ENCODE data around the gene TAX1BP3. TPM values are rescaled to one million over a fixed set of nuclear protein-coding genes. Genes with fewer than 3 reads are reported as not detected.
A peak's percentile ranks its signal among the peaks of the same experiment; 100 is the strongest.

TAX1BP3 gene
- total and polyA plus RNA-seq, 7 experiments from 2014 or later = 10.5 to 34.0 (median 13.3) TPM

DNA sequence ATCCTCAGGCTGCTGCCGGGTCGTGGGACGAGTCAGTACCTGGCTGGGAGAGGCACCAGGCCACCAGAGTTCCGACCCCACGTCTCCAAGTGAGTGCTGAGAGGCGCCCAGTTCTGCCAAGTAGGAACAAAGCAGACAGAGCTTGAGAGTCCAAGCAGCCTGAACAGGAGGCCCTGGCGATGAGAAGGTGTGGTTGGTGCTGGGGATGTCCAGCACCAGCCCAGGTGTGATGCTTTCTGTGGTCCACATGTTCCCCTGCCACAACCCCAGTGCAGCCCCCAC, 10.8 kb downstream of the TAX1BP3 start:
- Mint-ChIP-seq H3K4me1 (no peaks in the 10 kb centered on the region), H3K4me3 (no peak overlapping the region), H3K27me3 (no peaks in the 10 kb centered on the region), H3K9me3 (no peaks in the 10 kb centered on the region), H3K36me3 (peaks cover 0 to 3% (median 0%) of the 10 kb centered on the region in 5 donors), H3K27ac (no peak overlapping the region)
- ATAC-seq (no peak), DNase-seq (no peak)
- Histone ChIP-seq H3K4me3 (ENCODE audit: low read length) (no peak overlapping the region), H3K9me3 (ENCODE audit: control insufficient read depth in 2 of 3, low read length in 3 of 3) (no peaks in the 10 kb centered on the region), H3K27ac (ENCODE audit: low read depth, low read length) (no peak overlapping the region), H3K27me3 (ENCODE audit: control insufficient read depth in 2 of 2, insufficient read depth in 2 of 2, low read length in 2 of 2) (no peaks in the 10 kb centered on the region), H3K4me1 (ENCODE audit: control insufficient read depth in 2 of 2, insufficient read depth in 2 of 2, low read length in 2 of 2) (no peaks in the 10 kb centered on the region), H3K36me3 (ENCODE audit: control insufficient read depth in 2 of 3, insufficient read depth in 3 of 3, low read length in 3 of 3) (no peaks in the 10 kb centered on the region)
- POLR2A ChIA-PET = no interaction called here
- intact Hi-C loops (cut with micrococcal nuclease) = no loop called here
- CTCF ChIA-PET = no interaction called here

DNA sequence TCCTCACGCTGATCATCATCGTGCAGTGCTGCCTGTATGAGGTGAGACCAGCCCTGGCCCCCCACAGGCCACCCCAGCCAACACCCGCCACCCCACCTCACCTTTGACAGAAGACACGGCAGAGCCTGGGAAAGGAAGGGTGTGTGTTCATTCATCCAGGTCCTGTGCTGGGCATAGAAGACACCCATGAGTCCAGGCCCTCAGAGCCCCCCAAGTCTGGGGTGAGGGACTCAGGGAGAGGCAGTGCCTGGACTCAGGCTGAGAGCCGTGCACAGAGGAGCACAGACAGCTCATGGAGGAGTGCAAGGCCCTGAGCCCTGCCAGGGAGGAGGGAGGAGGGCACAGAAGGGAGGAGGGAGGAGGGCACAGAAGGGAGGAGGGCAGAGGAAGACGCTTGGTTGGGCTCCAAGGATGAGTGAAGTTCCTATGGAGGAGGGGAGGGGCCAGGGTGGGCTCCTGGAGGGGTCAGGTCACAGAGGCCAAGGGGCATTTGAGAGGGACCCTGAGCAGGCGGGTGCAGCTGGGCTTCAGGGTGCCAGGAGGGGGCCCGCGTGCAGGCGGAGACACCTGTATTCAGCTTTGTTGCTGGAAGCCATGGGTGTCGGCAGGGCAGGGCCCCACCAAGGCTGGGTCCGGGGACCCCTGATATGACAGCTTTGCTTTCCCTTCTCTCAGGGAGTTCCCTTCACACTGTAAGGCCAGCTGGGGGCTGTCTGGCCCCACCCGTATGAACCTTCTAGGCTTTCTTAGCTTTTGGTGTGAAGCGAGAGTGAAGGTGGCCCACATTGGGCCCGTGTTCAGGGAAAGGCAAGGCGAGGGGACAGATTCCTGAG, 11.4 kb downstream of the TAX1BP3 start:
- intact Hi-C loops (cut with micrococcal nuclease) = no loop called here
- Mint-ChIP-seq H3K27ac (no peak overlapping the region), H3K9me3 (no peaks in the 10 kb centered on the region), H3K27me3 (no peaks in the 10 kb centered on the region), H3K4me3 (no peak overlapping the region), H3K36me3 (peaks cover 0 to 3% (median 0%) of the 10 kb centered on the region in 5 donors), H3K4me1 (no peaks in the 10 kb centered on the region)
- H3K27ac ChIP-seq (ENCODE audit: low read depth, low read length) = no peak overlapping the region
- ATAC-seq (no peak), DNase-seq (no peak)
- no peak overlapping the region for H3K4me3 ChIP-seq (ENCODE audit: low read length)
- ChIA-PET CTCF (no interaction called here), POLR2A (no interaction called here)
- no peaks in the 10 kb centered on the region for H3K27me3 ChIP-seq (ENCODE audit: control insufficient read depth in 2 of 2, insufficient read depth in 2 of 2, low read length in 2 of 2)
- no peaks in the 10 kb centered on the region for H3K4me1 ChIP-seq (ENCODE audit: control insufficient read depth in 2 of 2, insufficient read depth in 2 of 2, low read length in 2 of 2)
- H3K36me3 ChIP-seq (ENCODE audit: control insufficient read depth in 2 of 3, insufficient read depth in 3 of 3, low read length in 3 of 3) = no peaks in the 10 kb centered on the region
- no peaks in the 10 kb centered on the region for H3K9me3 ChIP-seq (ENCODE audit: control insufficient read depth in 2 of 3, low read length in 3 of 3)

DNA sequence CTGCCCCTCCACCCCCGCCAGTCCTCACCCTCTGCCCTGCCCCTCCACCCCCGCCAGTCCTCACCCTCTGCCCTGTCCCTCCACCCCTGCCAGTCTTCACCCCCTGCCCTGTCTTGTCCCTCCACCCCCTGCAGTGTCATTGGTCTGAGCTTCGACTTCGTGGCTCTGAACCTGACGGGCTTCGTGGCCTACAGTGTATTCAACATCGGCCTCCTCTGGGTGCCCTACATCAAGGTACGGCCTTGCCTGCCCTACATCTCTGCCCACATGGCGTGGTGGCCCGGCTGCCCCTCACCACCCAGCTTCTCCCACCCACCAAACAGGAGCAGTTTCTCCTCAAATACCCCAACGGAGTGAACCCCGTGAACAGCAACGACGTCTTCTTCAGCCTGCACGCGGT, 12.0 kb downstream of the TAX1BP3 start:
- no peaks in the 10 kb centered on the region for H3K36me3 ChIP-seq (ENCODE audit: control insufficient read depth in 2 of 3, insufficient read depth in 3 of 3, low read length in 3 of 3)
- ChIA-PET CTCF (no interaction called here), POLR2A (no interaction called here)
- Mint-ChIP-seq H3K4me3 (no peak overlapping the region), H3K9me3 (no peaks in the 10 kb centered on the region), H3K27ac (peak overlapping the region in 1 of 9 donors; percentile 43), H3K4me1 (no peaks in the 10 kb centered on the region), H3K36me3 (peaks cover 0 to 4% (median 0%) of the 10 kb centered on the region in 5 donors), H3K27me3 (no peaks in the 10 kb centered on the region)
- intact Hi-C loops (cut with micrococcal nuclease) = no loop called here
- H3K27me3 ChIP-seq (ENCODE audit: control insufficient read depth in 2 of 2, insufficient read depth in 2 of 2, low read length in 2 of 2) = no peaks in the 10 kb centered on the region
- H3K9me3 ChIP-seq (ENCODE audit: control insufficient read depth in 2 of 3, low read length in 3 of 3) = no peaks in the 10 kb centered on the region
- no peak for DNase-seq
- no peak overlapping the region for H3K27ac ChIP-seq (ENCODE audit: low read depth, low read length)
- no peaks in the 10 kb centered on the region for H3K4me1 ChIP-seq (ENCODE audit: control insufficient read depth in 2 of 2, insufficient read depth in 2 of 2, low read length in 2 of 2)
- no peak overlapping the region for H3K4me3 ChIP-seq (ENCODE audit: low read length)
- ATAC-seq = no peak

DNA sequence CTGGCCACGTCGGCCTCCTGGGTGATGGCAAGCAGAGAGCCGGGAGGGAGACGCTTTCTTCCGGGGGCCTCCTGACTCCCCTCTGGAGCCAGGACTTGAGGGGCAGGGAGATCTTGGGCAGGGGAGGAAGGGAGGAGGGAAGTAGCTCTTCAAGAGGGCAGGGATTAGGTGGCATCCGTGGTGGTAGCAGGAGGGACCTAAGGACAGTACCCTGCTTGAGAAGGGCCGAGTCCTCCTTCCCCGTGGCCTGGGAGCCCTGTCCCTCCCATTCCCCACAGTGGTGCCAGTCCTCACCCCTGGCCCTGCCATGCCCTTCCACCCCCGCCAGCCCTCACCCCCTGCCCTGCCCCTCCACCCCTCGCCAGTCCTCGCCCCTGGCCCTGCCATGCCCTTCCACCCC, 12.6 kb downstream of the TAX1BP3 start:
- no peaks in the 10 kb centered on the region for H3K4me1 Mint-ChIP-seq
- DNase-seq = no peak
- ATAC-seq = no peak
- no peaks in the 10 kb centered on the region for H3K27me3 ChIP-seq (ENCODE audit: control insufficient read depth in 2 of 2, insufficient read depth in 2 of 2, low read length in 2 of 2)
- H3K9me3 ChIP-seq (ENCODE audit: control insufficient read depth in 2 of 3, low read length in 3 of 3) = no peaks in the 10 kb centered on the region
- no peak overlapping the region for H3K27ac Mint-ChIP-seq
- peaks cover 0 to 4% (median 0%) of the 10 kb centered on the region in 5 donors for H3K36me3 Mint-ChIP-seq
- POLR2A ChIA-PET = no interaction called here
- H3K27ac ChIP-seq (ENCODE audit: low read depth, low read length) = no peak overlapping the region
- intact Hi-C loops (cut with micrococcal nuclease) = no loop called here
- no peaks in the 10 kb centered on the region for H3K27me3 Mint-ChIP-seq
- H3K4me3 ChIP-seq (ENCODE audit: low read length) = no peak overlapping the region
- no peaks in the 10 kb centered on the region for H3K9me3 Mint-ChIP-seq
- no peak overlapping the region for H3K4me3 Mint-ChIP-seq
- no peaks in the 10 kb centered on the region for H3K4me1 ChIP-seq (ENCODE audit: control insufficient read depth in 2 of 2, insufficient read depth in 2 of 2, low read length in 2 of 2)
- CTCF ChIA-PET = no interaction called here
- H3K36me3 ChIP-seq (ENCODE audit: control insufficient read depth in 2 of 3, insufficient read depth in 3 of 3, low read length in 3 of 3) = no peaks in the 10 kb centered on the region

DNA sequence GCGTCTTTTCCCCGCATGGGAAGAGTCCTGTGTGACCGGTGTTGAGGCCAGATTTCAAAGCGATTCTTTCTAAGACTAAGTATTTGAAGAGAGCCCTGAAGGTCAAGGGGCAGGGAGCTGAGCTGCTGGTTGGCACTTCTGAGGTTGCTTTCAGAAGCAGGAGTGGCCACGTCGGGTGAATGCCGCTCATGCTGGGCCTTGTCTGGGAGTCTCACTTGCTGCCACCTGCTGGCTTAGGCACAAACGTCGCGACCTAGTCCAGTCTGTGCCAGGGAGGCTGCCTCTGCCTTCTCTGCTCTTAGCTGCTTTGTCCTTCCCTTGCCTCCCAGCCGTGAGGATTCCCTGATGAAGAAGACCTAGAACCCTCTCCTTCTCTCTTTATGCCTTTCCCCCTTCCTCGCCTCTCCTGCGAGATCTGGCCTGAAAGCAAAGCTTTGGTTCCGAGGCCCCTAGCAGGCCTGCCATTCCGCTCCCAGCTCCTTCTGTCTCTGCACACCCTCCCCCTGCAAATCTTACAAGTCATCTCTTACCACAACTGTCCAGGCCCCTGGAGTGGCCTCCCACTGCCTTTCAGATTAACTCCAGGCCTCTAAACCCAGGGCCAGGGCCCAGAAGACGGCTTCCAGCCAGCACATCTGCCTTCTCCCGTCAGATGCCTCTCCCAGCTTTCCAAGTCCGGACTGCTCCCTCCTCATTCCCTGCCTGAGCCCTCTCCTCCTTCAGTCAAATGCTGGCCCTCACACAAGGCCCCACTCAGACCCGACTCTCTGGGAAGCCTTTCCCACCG, 20.4 kb downstream of the TAX1BP3 start:
- no peak overlapping the region for H3K27ac Mint-ChIP-seq
- intact Hi-C loops (cut with micrococcal nuclease) = loop anchor here in 1 of 2 donors (1.0 kb wide), 1 partner anchor 46 kb away; no protein-coding TSS in a partner anchor
- Histone ChIP-seq H3K9me3 (ENCODE audit: control insufficient read depth in 2 of 3, low read length in 3 of 3) (no peaks in the 10 kb centered on the region), H3K4me1 (ENCODE audit: control insufficient read depth in 2 of 2, insufficient read depth in 2 of 2, low read length in 2 of 2) (no peaks in the 10 kb centered on the region), H3K4me3 (ENCODE audit: low read length) (no peak overlapping the region), H3K36me3 (ENCODE audit: control insufficient read depth in 2 of 3, insufficient read depth in 3 of 3, low read length in 3 of 3) (no peaks in the 10 kb centered on the region), H3K27me3 (ENCODE audit: control insufficient read depth in 2 of 2, insufficient read depth in 2 of 2, low read length in 2 of 2) (no peaks in the 10 kb centered on the region), H3K27ac (ENCODE audit: low read depth, low read length) (no peak overlapping the region)
- ATAC-seq (peak; percentile 66), DNase-seq (peak in 5 of 9 donors; percentile 15 to 42 (median 23))
- no peaks in the 10 kb centered on the region for H3K27me3 Mint-ChIP-seq
- POLR2A ChIA-PET = interaction anchor here (0.8 to 1.1 kb wide), 2 partner anchors 12 to 19 kb away, joined by 3 read pairs; partner anchors contain the start of genes CTNS and SHPK
- CTCF ChIA-PET = interaction anchor here (1.1 kb wide), 1 partner anchor 10 kb away, joined by 5 read pairs; no protein-coding TSS in a partner anchor
- H3K36me3 Mint-ChIP-seq = peaks cover 0 to 25% (median 6%) of the 10 kb centered on the region in 5 donors
- H3K4me3 Mint-ChIP-seq = no peak overlapping the region
- peaks cover 0 to 18% (median 0%) of the 10 kb centered on the region in 7 donors for H3K4me1 Mint-ChIP-seq
- H3K9me3 Mint-ChIP-seq = no peaks in the 10 kb centered on the region

DNA sequence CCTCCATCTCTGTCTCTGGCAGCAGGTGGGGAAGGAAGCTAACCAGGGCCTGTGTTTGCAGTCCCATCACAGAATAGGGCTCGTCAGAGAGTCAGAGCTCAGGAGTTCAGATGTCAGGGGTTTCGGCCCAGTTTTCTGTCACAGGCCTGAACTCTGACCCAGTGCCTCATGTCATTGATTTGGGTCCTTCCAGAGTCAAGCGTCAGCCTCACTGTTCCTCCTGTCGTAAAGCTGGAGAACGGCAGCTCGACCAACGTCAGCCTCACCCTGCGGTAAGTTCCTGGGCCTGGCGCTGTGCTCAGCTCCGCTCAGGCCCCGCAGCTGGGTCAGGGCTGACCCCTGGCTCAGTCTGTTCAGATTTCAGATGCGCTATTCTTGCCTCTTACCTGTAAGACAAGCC, 21.1 kb downstream of the TAX1BP3 start:
- DNase-seq (no peak), ATAC-seq (no peak)
- no peak overlapping the region for H3K27ac ChIP-seq (ENCODE audit: low read depth, low read length)
- H3K9me3 Mint-ChIP-seq = no peaks in the 10 kb centered on the region
- peaks cover 0 to 18% (median 0%) of the 10 kb centered on the region in 7 donors for H3K4me1 Mint-ChIP-seq
- no peaks in the 10 kb centered on the region for H3K4me1 ChIP-seq (ENCODE audit: control insufficient read depth in 2 of 2, insufficient read depth in 2 of 2, low read length in 2 of 2)
- no peaks in the 10 kb centered on the region for H3K36me3 ChIP-seq (ENCODE audit: control insufficient read depth in 2 of 3, insufficient read depth in 3 of 3, low read length in 3 of 3)
- H3K9me3 ChIP-seq (ENCODE audit: control insufficient read depth in 2 of 3, low read length in 3 of 3) = no peaks in the 10 kb centered on the region
- intact Hi-C loops (cut with micrococcal nuclease) = no loop called here
- no peaks in the 10 kb centered on the region for H3K27me3 Mint-ChIP-seq
- no peaks in the 10 kb centered on the region for H3K27me3 ChIP-seq (ENCODE audit: control insufficient read depth in 2 of 2, insufficient read depth in 2 of 2, low read length in 2 of 2)
- CTCF ChIA-PET = interaction anchor here (1.1 kb wide), 1 partner anchor 9 kb away, joined by 5 read pairs; no protein-coding TSS in a partner anchor
- no peak overlapping the region for H3K27ac Mint-ChIP-seq
- POLR2A ChIA-PET = no interaction called here
- H3K4me3 Mint-ChIP-seq = no peak overlapping the region
- peaks cover 0 to 29% (median 6%) of the 10 kb centered on the region in 5 donors for H3K36me3 Mint-ChIP-seq
- H3K4me3 ChIP-seq (ENCODE audit: low read length) = no peak overlapping the region

Measured in naive thymus-derived CD4-positive, alpha-beta T cell (primary cell).